NB4 (cell line): ENCODE results near the gene SLC39A10.

Experiments
- CTCF ChIP-seq: IDR thresholded peaks from one replicate; pipeline ENCODE4 v1.5.1; 2012; ENCODE audit warnings: low read depth, low read length
- MYC ChIP-seq: IDR thresholded peaks from 2 replicates; pipeline ENCODE4 v1.6.1; 2011; ENCODE audit warnings: low read depth, low read length
- POLR2A ChIP-seq: IDR thresholded peaks from 2 replicates; pipeline ENCODE4 v1.6.1; 2011; ENCODE audit warnings: mild to moderate bottlenecking; ENCODE audit not compliant: insufficient read length; ENCODE audit errors: extremely low read depth

DNA sequence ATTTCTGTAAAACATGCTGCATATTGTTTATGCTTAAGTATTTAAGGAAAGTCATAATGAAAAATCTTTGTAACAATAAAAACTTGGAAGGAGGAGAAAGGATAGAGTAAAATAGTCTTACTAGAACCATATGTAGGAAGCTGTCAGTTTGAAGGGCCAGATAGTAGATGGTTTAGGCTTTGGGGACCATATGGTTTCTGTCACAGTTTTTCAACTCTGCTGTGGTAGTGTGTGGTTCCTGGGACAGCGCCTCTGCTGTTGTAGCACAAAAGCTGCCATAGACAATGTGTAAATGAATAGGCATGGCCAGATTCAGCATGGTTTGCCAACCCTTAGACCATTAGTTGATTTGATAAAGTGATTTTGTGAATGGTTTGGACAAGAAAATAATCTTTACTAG, 75.5 kb downstream of the SLC39A10 start:
- no peak for TF ChIP-seq CTCF
- TF ChIP-seq POLR2A = no peak
- no peak for TF ChIP-seq MYC
